GM12878 (cell line): ENCODE results near the gene REEP3. TPM values are rescaled to one million over a fixed set of nuclear protein-coding genes. Genes with fewer than 3 reads are reported as not detected.

Experiments
- ATAC-seq: fragments of 200-7000 bp; cut with Tn5 transposase; 3 replicates; pipeline ENCODE4 v1.9.1; 2020; ENCODE audit warnings: mild to moderate bottlenecking, moderate library complexity
- BruUV-seq: library from RNA; stranded (reverse); fragments of 400-500 nt; replicated peaks from 2 replicates; lab custom pipeline; 2021; lab: Mats Ljungman, UMichigan
- CTCF ChIA-PET: fragments of 300-600 bp; sonication (Branson Sonifier 250); formaldehyde crosslinking; extraction: SDS; loops from one replicate; lab custom pipeline; 2021; ENCODE audit warnings: inconsistent platforms; lab: Yijun Ruan, JAX
- POLR2A ChIA-PET: fragments of 350-600 bp; formaldehyde crosslinking; extraction: SDS; loops from one replicate; lab custom pipeline; 2021; ENCODE audit warnings: inconsistent platforms; lab: Charles Lee
- RAD21 ChIA-PET: fragments of 300-600 bp; sonication (Branson Sonifier 250); formaldehyde crosslinking; loops from one replicate; lab custom pipeline; 2023; ENCODE audit warnings: antibody characterized with exemption; ENCODE audit not compliant: unreplicated experiment; lab: Charles Lee
- SMC1A ChIA-PET: fragments of 300-600 bp; sonication (Branson Sonifier 250); formaldehyde crosslinking; loops from one replicate; lab custom pipeline; 2023; ENCODE audit not compliant: unreplicated experiment, uncharacterized antibody; lab: Charles Lee
- DNase-seq: peaks from one replicate; pipeline ENCODE4 v3.0.0-alpha.2; 2011; ENCODE audit warnings: low read depth, low spot score
- FAIRE-seq: peaks from 3 replicates; lab custom pipeline; 2011; peaks lifted over from hg19 to GRCh38; lab: Jason Lieb, UNC
- H2AFZ ChIP-seq: 2 replicates; pipeline ENCODE4 v1.6.0; 2011; ENCODE audit warnings: low read depth, low read length, control low read depth; ENCODE audit not compliant: control insufficient read depth
- H3K27ac ChIP-seq: 2 replicates; pipeline ENCODE4 v1.5.1; 2011; ENCODE audit warnings: control low read depth; ENCODE audit not compliant: control insufficient read depth, insufficient read depth
- H3K27me3 ChIP-seq, 2 experiments: replicated peaks in 1 of 2; 2 replicates each; pipeline versions ENCODE4 v1.6.0 to v1.6.1; 2011; ENCODE audit warnings: low read length in 1 of 2; ENCODE audit not compliant: control insufficient read depth in 2 of 2, insufficient read depth in 2 of 2
- H3K36me3 ChIP-seq, 2 experiments: 2 replicates each; pipeline ENCODE4 v1.5.1; 2011; ENCODE audit warnings: low read length in 1 of 2; ENCODE audit not compliant: control insufficient read depth in 2 of 2, insufficient read depth in 2 of 2
- H3K4me1 ChIP-seq: 2 replicates; pipeline ENCODE4 v1.6.1; 2011; ENCODE audit warnings: mild to moderate bottlenecking, low read length, moderate library complexity, mixed read lengths; ENCODE audit not compliant: control insufficient read depth, insufficient read depth
- H3K4me2 ChIP-seq: 2 replicates; pipeline ENCODE4 v1.6.0; 2011; ENCODE audit warnings: control low read depth; ENCODE audit not compliant: control insufficient read depth, insufficient read depth
- H3K4me3 ChIP-seq: fragments of 200-600 bp; sonication (generic); 2 replicates; pipeline ENCODE4 v1.5.1; 2016
- H3K79me2 ChIP-seq: 2 replicates; pipeline ENCODE4 v1.6.0; 2011; ENCODE audit warnings: low read length; ENCODE audit not compliant: control insufficient read depth, insufficient read depth
- H3K9ac ChIP-seq: 2 replicates; pipeline ENCODE4 v1.8.0; 2011; ENCODE audit warnings: low read length, control low read depth, mixed read lengths; ENCODE audit not compliant: control insufficient read depth, insufficient read depth
- H3K9me3 ChIP-seq: replicated peaks from 3 replicates; pipeline ENCODE4 v1.5.1; 2011; ENCODE audit warnings: mild to moderate bottlenecking, low read length; ENCODE audit not compliant: control insufficient read depth, insufficient read depth
- H4K20me1 ChIP-seq: 2 replicates; pipeline ENCODE4 v1.6.0; 2011; ENCODE audit not compliant: control insufficient read depth, insufficient read depth
- BACH1 ChIP-seq: fragments of 450-650 bp; IDR thresholded peaks from 2 replicates; pipeline ENCODE4 v1.6.1; 2017; ENCODE audit warnings: mild to moderate bottlenecking, borderline replicate concordance
- DPF2 ChIP-seq: fragments of 450-650 bp; IDR thresholded peaks from 2 replicates; pipeline ENCODE4 v1.6.1; 2017; ENCODE audit warnings: mild to moderate bottlenecking
- EZH2 ChIP-seq: IDR thresholded peaks from 2 replicates; pipeline ENCODE4 v1.6.1; 2012; ENCODE audit warnings: low read depth, mild to moderate bottlenecking, control low read depth, inconsistent platforms, low read length, borderline replicate concordance; ENCODE audit not compliant: control insufficient read depth
- JUND ChIP-seq: IDR thresholded peaks from 2 replicates; pipeline ENCODE4 v1.6.1; 2012; ENCODE audit warnings: low read depth, mild to moderate bottlenecking, low read length, improper control_type of control experiment, moderate library complexity
- MEF2B ChIP-seq: fragments of 450-650 bp; IDR thresholded peaks from 2 replicates; pipeline ENCODE4 v1.6.1; 2018; ENCODE audit warnings: mild to moderate bottlenecking, moderate library complexity; ENCODE audit not compliant: partially characterized antibody, poor library complexity, severe bottlenecking
- SIN3A ChIP-seq: IDR thresholded peaks from 2 replicates; pipeline ENCODE4 v1.6.1; 2012; ENCODE audit warnings: low read depth, low read length, improper control_type of control experiment
- TCF3 ChIP-seq: IDR thresholded peaks from 2 replicates; pipeline ENCODE4 v1.6.1; 2012; ENCODE audit warnings: low read depth, mild to moderate bottlenecking, low read length, borderline replicate concordance; ENCODE audit not compliant: insufficient read depth
- ZSCAN29 ChIP-seq: fragments of 450-650 bp; IDR thresholded peaks from 2 replicates; pipeline ENCODE4 v1.6.1; 2017; ENCODE audit warnings: mild to moderate bottlenecking, moderate library complexity
- WGBS: methylation state at CpG from one replicate; pipeline ENCODE4 v1.1.6; 2016; ENCODE audit warnings: low lambda C conversion rate; ENCODE audit not compliant: insufficient replicate concordance, insufficient coverage; ENCODE audit errors: missing lambda C conversion rate; 5-methylcytosine and 5-hydroxymethylcytosine counted together
- in situ Hi-C: fragments of 300-500 bp; cut with MboI; formaldehyde crosslinking; loops from 9 replicates; pipeline ENCODE4 v1.14.3; 2018; ENCODE audit warnings: mixed read lengths
- intact Hi-C: fragments of 100-400 bp; cut with micrococcal nuclease; formaldehyde crosslinking; loops from one replicate; pipeline ENCODE4 v1.14.2; 2022; ENCODE audit not compliant: unreplicated experiment
- polyA plus RNA-seq, 11 experiments: library from polyadenylated mRNA; depleted of rRNA in 4 of 11; unstranded in 6 of 11; stranded (reverse) in 5 of 11; fragments of >200 nt; fragmentation: Nextera tagmentation in 4 of 11; fragmentation: Illumina TruSeq in 1 of 11; extraction: Ambion mirVana in 4 of 11; extraction: Trizol in 1 of 11; gene quantifications; 1 replicate in 1 of 11; 2 replicates in 10 of 11; pipeline versions ENCODE4 v1.2.1 to v1.2.3, GENCODE V29; 2011 to 2016; ENCODE audit warnings: inconsistent platforms in 2 of 11, missing spikeins in 2 of 11, low read depth in 1 of 11
- total RNA-seq, 4 experiments: library from RNA; depleted of rRNA in 3 of 4; stranded (reverse); fragments of >200 nt in 3 of 4; fragmentation: Illumina TruSeq in 1 of 4; extraction: Trizol in 1 of 4; gene quantifications; 2 replicates each; pipeline versions ENCODE4 v1.2.1 to v1.2.3, GENCODE V29; 2013 to 2021
- TF ChIP-seq, protein P1 (sequence below): IDR thresholded peaks from 2 replicates; pipeline ENCODE4 v1.6.1; 2011; ENCODE audit warnings: borderline replicate concordance, low read depth, mild to moderate bottlenecking, moderate library complexity, low read length; ENCODE audit not compliant: insufficient read depth, poor library complexity, severe bottlenecking
- TF ChIP-seq, protein P2 (sequence below): IDR thresholded peaks from 2 replicates; pipeline ENCODE4 v1.6.1; 2011; ENCODE audit warnings: borderline replicate concordance, low read depth, mild to moderate bottlenecking, moderate library complexity, mixed read lengths, low read length; ENCODE audit not compliant: insufficient read depth; ENCODE audit errors: extremely low read length

Gene REEP3
- total and polyA plus RNA-seq, 10 of the 15 experiments (the other 5 are each of a cell fraction or from before 2014, with no cell fraction given), result 4.9 to 25.9 (median 16.2) TPM

DNA sequence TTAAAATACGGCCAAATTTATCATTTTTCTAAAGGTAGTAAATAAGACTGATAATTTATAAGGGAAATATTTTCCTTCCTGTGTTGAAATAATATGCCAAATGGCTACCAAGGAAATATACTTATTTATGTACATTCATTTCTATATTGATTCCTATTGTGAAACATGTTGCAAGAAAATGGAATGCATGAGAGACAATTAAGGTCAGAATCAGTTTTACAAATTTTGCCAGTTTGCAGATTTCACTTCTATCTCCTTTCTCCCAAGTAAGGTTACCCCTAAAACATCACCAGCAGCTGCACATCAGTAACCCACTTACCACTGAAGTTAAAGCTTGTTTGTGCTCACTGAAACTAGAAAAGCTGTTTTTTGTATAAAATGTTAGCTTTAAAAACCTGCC lies 19.2 kb upstream of the REEP3 start:
- no peak overlapping the region for H3K4me2 ChIP-seq
- TF ChIP-seq JUND (no peak), SIN3A (no peak), ZSCAN29 (no peak), EZH2 (no peak), TCF3 (no peak), DPF2 (no peak), BACH1 (no peak), MEF2B (no peak)
- TF ChIP-seq, protein P1, sequence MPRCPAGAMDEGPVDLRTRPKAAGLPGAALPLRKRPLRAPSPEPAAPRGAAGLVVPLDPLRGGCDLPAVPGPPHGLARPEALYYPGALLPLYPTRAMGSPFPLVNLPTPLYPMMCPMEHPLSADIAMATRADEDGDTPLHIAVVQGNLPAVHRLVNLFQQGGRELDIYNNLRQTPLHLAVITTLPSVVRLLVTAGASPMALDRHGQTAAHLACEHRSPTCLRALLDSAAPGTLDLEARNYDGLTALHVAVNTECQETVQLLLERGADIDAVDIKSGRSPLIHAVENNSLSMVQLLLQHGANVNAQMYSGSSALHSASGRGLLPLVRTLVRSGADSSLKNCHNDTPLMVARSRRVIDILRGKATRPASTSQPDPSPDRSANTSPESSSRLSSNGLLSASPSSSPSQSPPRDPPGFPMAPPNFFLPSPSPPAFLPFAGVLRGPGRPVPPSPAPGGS, result no peak
- TF ChIP-seq, protein P2, sequence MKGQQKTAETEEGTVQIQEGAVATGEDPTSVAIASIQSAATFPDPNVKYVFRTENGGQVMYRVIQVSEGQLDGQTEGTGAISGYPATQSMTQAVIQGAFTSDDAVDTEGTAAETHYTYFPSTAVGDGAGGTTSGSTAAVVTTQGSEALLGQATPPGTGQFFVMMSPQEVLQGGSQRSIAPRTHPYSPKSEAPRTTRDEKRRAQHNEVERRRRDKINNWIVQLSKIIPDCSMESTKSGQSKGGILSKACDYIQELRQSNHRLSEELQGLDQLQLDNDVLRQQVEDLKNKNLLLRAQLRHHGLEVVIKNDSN, result no peak
- ChIA-PET POLR2A (interaction anchor here (0.5 kb wide), 1 partner anchor 194 kb away, joined by 3 read pairs; no protein-coding TSS in a partner anchor), RAD21 (no interaction called here), SMC1A (interaction anchor here (0.6 to 5.8 kb wide), 4 partner anchors 8 to 17 kb away, joined by 3 to 26 read pairs (median 3); no protein-coding TSS in a partner anchor), CTCF (interaction anchor here (0.9 to 1.8 kb wide), 2 partner anchors 10 to 14 kb away, joined by 3 to 6 read pairs; no protein-coding TSS in a partner anchor)
- H3K4me3 ChIP-seq, result no peak overlapping the region
- H3K36me3 ChIP-seq, result no peaks in the 10 kb centered on the region; a peak in 1 of 4 replicates
- H2AFZ ChIP-seq, result no peak overlapping the region
- H3K27ac ChIP-seq, result no peak overlapping the region
- DNase-seq (no peak), ATAC-seq (no peak), FAIRE-seq (no peak)
- H3K4me1 ChIP-seq, result no peaks in the 10 kb centered on the region
- 100% methylated on average over 1 of the region's 1 CpG for WGBS
- no peak overlapping the region for H3K9ac ChIP-seq
- intact Hi-C loops, result no loop called here
- H3K9me3 ChIP-seq, result no peaks in the 10 kb centered on the region; the same call in 2 of the 3 replicates
- H3K79me2 ChIP-seq, result peaks cover 21% of the 10 kb centered on the region
- no peaks in the 10 kb centered on the region for H4K20me1 ChIP-seq
- H3K27me3 ChIP-seq, result no peaks in the 10 kb centered on the region
- BruUV-seq, result no TSS peak
- in situ Hi-C loops, result no loop called here
